B cell (primary cell): ENCODE results near the gene CACNA2D3. TPM values are rescaled to one million over a fixed set of nuclear protein-coding genes. Genes with fewer than 3 reads are reported as not detected.

ENCODE experiments used
- ATAC-seq: fragments of 200-7000 bp; cut with Tn5 transposase; one replicate; pipeline ENCODE4 v1.10.0; 2021; ENCODE audit warnings: low read depth, mild to moderate bottlenecking, moderate number of reproducible peaks, moderate library complexity
- CTCF ChIA-PET: fragments of 350-600 bp; sonication (Branson Sonifier 250); formaldehyde crosslinking; loops from one replicate; lab custom pipeline; 2021; ENCODE audit warnings: antibody characterized with exemption, inconsistent platforms; lab: Charles Lee
- POLR2A ChIA-PET: fragments of 350-600 bp; sonication (Branson Sonifier 250); formaldehyde crosslinking; loops from one replicate; lab custom pipeline; 2021; ENCODE audit warnings: antibody characterized with exemption; lab: Charles Lee
- DNase-seq: peaks from one replicate; pipeline ENCODE4 v3.0.0; 2013
- H2AFZ ChIP-seq: 2 replicates; pipeline ENCODE4 v1.6.1; 2012; ENCODE audit warnings: mild to moderate bottlenecking, low read depth, low read length; ENCODE audit not compliant: insufficient read depth, poor library complexity, severe bottlenecking
- H3K27ac ChIP-seq, 2 donors: 1 replicate in 1 of 2; 2 replicates in 1 of 2; pipeline ENCODE4 v1.5.1; 2012 to 2013; ENCODE audit warnings: low read length in 2 of 2, mild to moderate bottlenecking in 2 of 2, moderate library complexity in 1 of 2
- H3K27me3 ChIP-seq, 4 experiments: fragments of 200-600 bp in 1 of 4; sonication (generic) in 1 of 4; replicated peaks in 1 of 4; 1 replicate in 2 of 4; 2 replicates in 2 of 4; pipeline versions ENCODE4 v1.6.1 to v1.7.0; 2013 to 2016; ENCODE audit warnings: low read length in 3 of 4, mild to moderate bottlenecking in 2 of 4, mixed read lengths in 1 of 4, moderate library complexity in 1 of 4; ENCODE audit not compliant: insufficient read depth in 4 of 4, control insufficient read depth in 3 of 4; ENCODE audit errors: control extremely low read depth in 1 of 4
- H3K36me3 ChIP-seq, 2 experiments: replicated peaks in 1 of 2; 1 replicate in 1 of 2; 2 replicates in 1 of 2; pipeline versions ENCODE4 v1.6.1 to v1.7.1; 2013; ENCODE audit warnings: low read length in 1 of 2; ENCODE audit not compliant: insufficient read depth in 2 of 2, control insufficient read depth in 1 of 2; ENCODE audit errors: control extremely low read depth in 1 of 2, extremely low read depth in 1 of 2
- H3K4me1 ChIP-seq, 2 donors: fragments of 200-600 bp in 1 of 2; sonication (generic) in 1 of 2; 1 replicate in 1 of 2; 2 replicates in 1 of 2; pipeline versions ENCODE4 v1.5.1 to v1.6.1; 2013 to 2017; ENCODE audit warnings: low read length in 2 of 2; ENCODE audit not compliant: control insufficient read depth in 2 of 2, insufficient read depth in 2 of 2
- H3K4me2 ChIP-seq: replicated peaks from 2 replicates; pipeline ENCODE3; 2012; ENCODE audit warnings: mild to moderate bottlenecking, low read depth, low read length; ENCODE audit not compliant: poor library complexity, severe bottlenecking
- H3K4me3 ChIP-seq, 5 experiments: fragments of 200-600 bp in 1 of 5; sonication (generic) in 1 of 5; 1 replicate in 3 of 5; 2 replicates in 2 of 5; pipeline versions ENCODE4 v1.5.1 to v1.7.0; 2011 to 2016; ENCODE audit warnings: low read length in 4 of 5, mild to moderate bottlenecking in 4 of 5, low read depth in 2 of 5, control low read depth in 1 of 5, moderate library complexity in 1 of 5; ENCODE audit not compliant: insufficient read depth in 1 of 5; ENCODE audit errors: control extremely low read depth in 1 of 5, extremely low read depth in 1 of 5
- H3K79me2 ChIP-seq: fragments of 200-600 bp; sonication (generic); one replicate; pipeline ENCODE4 v1.6.0; 2016; ENCODE audit warnings: low read length; ENCODE audit not compliant: control insufficient read depth, insufficient read depth
- H3K9ac ChIP-seq: fragments of 200-600 bp; sonication (generic); 2 replicates; pipeline ENCODE4 v1.6.1; 2017; ENCODE audit warnings: mild to moderate bottlenecking, low read length, moderate library complexity
- H3K9me3 ChIP-seq, 3 donors: one replicate each; pipeline versions ENCODE4 v1.6.1 to v1.7.1; 2013; ENCODE audit warnings: low read length in 2 of 3; ENCODE audit not compliant: control insufficient read depth in 2 of 3, insufficient read depth in 1 of 3; ENCODE audit errors: control extremely low read depth in 1 of 3
- H4K20me1 ChIP-seq: 2 replicates; pipeline ENCODE4 v1.6.0; 2012; ENCODE audit warnings: mild to moderate bottlenecking, low read length; ENCODE audit not compliant: insufficient read depth, control insufficient read depth, poor library complexity, severe bottlenecking
- H3K27ac Mint-ChIP-seq: one replicate; pipeline ENCODE4 v1.8.0; 2021; ENCODE audit warnings: mixed read lengths
- H3K27me3 Mint-ChIP-seq: one replicate; pipeline ENCODE4 v1.8.0; 2021; ENCODE audit warnings: mixed read lengths
- H3K4me1 Mint-ChIP-seq: one replicate; pipeline ENCODE4 v1.8.0; 2021; ENCODE audit warnings: mixed read lengths
- H3K4me3 Mint-ChIP-seq: one replicate; pipeline ENCODE4 v1.8.0; 2021; ENCODE audit warnings: mixed read lengths
- H3K9me3 Mint-ChIP-seq: one replicate; pipeline ENCODE4 v1.8.0; 2022; ENCODE audit warnings: mixed read lengths; ENCODE audit not compliant: insufficient read depth
- EZH2 ChIP-seq: IDR thresholded peaks from 2 replicates; pipeline ENCODE4 v1.6.1; 2012; ENCODE audit warnings: borderline replicate concordance, low read depth, mild to moderate bottlenecking, moderate library complexity, low read length; ENCODE audit not compliant: insufficient read depth, poor library complexity, severe bottlenecking
- WGBS: methylation state at CpG from one replicate; pipeline ENCODE4 v1.1.5; 2013; ENCODE audit warnings: missing lambda C conversion rate; ENCODE audit not compliant: insufficient coverage; 5-methylcytosine and 5-hydroxymethylcytosine counted together
- intact Hi-C: fragments of 100-400 bp; cut with micrococcal nuclease; formaldehyde crosslinking; loops from one replicate; pipeline ENCODE4 v1.10.0; 2022
- polyA plus RNA-seq: library from polyadenylated mRNA; depleted of rRNA; stranded (reverse); fragments of >200 nt; gene quantifications from 2 replicates; pipeline ENCODE4 v1.2.3, GENCODE V29; 2012
- total RNA-seq, 2 donors: library from RNA; stranded (reverse); fragments of 120-200 nt in 1 of 2; gene quantifications; 1 replicate in 1 of 2; 2 replicates in 1 of 2; pipeline versions ENCODE4 v1.2.3 to v1.2.4, GENCODE V29; 2013 to 2022
- TF ChIP-seq, protein P1 (sequence below): fragments of 200-600 bp; IDR thresholded peaks from one replicate; pipeline ENCODE4 v1.8.0; 2022; ENCODE audit warnings: antibody characterized with exemption, mild to moderate bottlenecking

CACNA2D3 gene
- total and polyA plus RNA-seq, 2 donors (not counting 1 experiment from before 2014, with no cell fraction given), result not detected

DNA sequence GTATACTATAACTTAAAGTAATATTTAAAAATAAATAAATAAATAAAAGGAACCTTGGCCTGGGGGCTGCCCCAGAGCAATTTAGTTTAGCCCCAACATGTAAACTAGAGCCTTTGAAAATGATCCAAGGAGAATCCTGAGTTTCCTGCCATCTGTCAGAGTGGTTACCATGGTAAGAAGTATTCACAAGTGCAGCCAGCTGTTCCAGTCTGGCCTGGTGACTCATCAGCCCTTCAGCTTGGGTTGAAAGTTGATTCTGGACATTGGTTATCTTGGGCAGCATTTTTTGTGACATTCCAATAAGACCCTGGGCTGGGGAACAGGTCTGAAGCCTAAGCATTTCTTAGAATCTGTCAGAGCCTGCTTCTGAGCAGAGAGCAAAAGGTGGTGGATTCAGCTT is 878.2 kb downstream of the CACNA2D3 start:
- no peaks in the 10 kb centered on the region for H3K27me3 Mint-ChIP-seq
- no peaks in the 10 kb centered on the region for H3K9me3 Mint-ChIP-seq
- H3K9me3 ChIP-seq, result peaks cover 0 to 8% (median 0%) of the 10 kb centered on the region in 3 donors
- no peaks in the 10 kb centered on the region for H3K27me3 ChIP-seq
- H3K9ac ChIP-seq, result no peak overlapping the region
- no peak overlapping the region for H3K4me2 ChIP-seq
- TF ChIP-seq EZH2, result no peak
- H3K4me3 Mint-ChIP-seq, result no peak overlapping the region
- H3K27ac ChIP-seq, result no peak overlapping the region
- no peak overlapping the region for H3K27ac Mint-ChIP-seq
- ChIA-PET CTCF (no interaction called here), POLR2A (no interaction called here)
- H3K4me1 Mint-ChIP-seq, result no peaks in the 10 kb centered on the region
- H4K20me1 ChIP-seq, result no peaks in the 10 kb centered on the region
- intact Hi-C loops, result no loop called here
- H2AFZ ChIP-seq, result no peak overlapping the region
- ATAC-seq, result no peak
- H3K4me3 ChIP-seq, result no peak overlapping the region
- H3K79me2 ChIP-seq, result no peaks in the 10 kb centered on the region
- DNase-seq, result no peak
- no peaks in the 10 kb centered on the region for H3K36me3 ChIP-seq
- H3K4me1 ChIP-seq, result no peaks in the 10 kb centered on the region

DNA sequence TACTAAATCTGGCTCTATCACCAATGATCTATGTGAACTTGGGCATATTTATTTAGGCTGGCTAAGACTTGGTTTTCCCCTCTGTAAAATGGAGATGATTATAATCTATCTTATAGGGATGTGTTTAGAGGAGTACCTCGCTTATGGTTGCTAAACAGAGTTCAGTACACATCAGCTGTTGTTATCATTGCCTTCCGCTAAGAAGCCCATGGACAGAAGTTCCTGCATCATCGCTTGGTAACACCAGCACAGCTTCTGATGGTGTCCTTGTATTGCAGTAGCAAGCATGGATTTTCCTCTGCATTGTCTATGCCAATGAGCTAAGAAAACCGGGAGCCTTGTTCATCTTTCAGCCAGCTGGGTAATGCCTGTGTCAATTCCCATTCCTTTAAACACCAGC is 878.6 kb downstream of the CACNA2D3 start:
- intact Hi-C loops, result no loop called here
- DNase-seq, result no peak
- ChIA-PET CTCF (no interaction called here), POLR2A (no interaction called here)
- WGBS, result 87% methylated on average over 3 of the region's 4 CpGs
- TF ChIP-seq, protein P1, sequence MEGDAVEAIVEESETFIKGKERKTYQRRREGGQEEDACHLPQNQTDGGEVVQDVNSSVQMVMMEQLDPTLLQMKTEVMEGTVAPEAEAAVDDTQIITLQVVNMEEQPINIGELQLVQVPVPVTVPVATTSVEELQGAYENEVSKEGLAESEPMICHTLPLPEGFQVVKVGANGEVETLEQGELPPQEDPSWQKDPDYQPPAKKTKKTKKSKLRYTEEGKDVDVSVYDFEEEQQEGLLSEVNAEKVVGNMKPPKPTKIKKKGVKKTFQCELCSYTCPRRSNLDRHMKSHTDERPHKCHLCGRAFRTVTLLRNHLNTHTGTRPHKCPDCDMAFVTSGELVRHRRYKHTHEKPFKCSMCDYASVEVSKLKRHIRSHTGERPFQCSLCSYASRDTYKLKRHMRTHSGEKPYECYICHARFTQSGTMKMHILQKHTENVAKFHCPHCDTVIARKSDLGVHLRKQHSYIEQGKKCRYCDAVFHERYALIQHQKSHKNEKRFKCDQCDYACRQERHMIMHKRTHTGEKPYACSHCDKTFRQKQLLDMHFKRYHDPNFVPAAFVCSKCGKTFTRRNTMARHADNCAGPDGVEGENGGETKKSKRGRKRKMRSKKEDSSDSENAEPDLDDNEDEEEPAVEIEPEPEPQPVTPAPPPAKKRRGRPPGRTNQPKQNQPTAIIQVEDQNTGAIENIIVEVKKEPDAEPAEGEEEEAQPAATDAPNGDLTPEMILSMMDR, result no peak
- TF ChIP-seq EZH2, result no peak
- Histone ChIP-seq H3K36me3 (no peaks in the 10 kb centered on the region), H3K79me2 (no peaks in the 10 kb centered on the region), H3K4me1 (no peaks in the 10 kb centered on the region), H4K20me1 (no peaks in the 10 kb centered on the region), H3K4me2 (no peak overlapping the region), H3K27me3 (no peaks in the 10 kb centered on the region), H2AFZ (no peak overlapping the region), H3K27ac (no peak overlapping the region), H3K4me3 (no peak overlapping the region), H3K9me3 (peaks cover 0 to 5% (median 0%) of the 10 kb centered on the region in 3 donors), H3K9ac (no peak overlapping the region)
- Mint-ChIP-seq H3K4me1 (no peaks in the 10 kb centered on the region), H3K27ac (no peak overlapping the region), H3K27me3 (no peaks in the 10 kb centered on the region), H3K9me3 (no peaks in the 10 kb centered on the region), H3K4me3 (no peak overlapping the region)
- no peak for ATAC-seq
